CD4-positive, alpha-beta T cell (primary cell): Measurements from ENCODE around the gene IQSEC2. TPM values are rescaled to one million over a fixed set of nuclear protein-coding genes. Genes with fewer than 3 reads are reported as not detected.

Experiments used
- ATAC-seq: fragments of 200-7000 bp; cut with Tn5 transposase; one replicate; pipeline ENCODE4 v1.10.0; 2022; ENCODE audit warnings: mild to moderate bottlenecking; ENCODE audit not compliant: poor library complexity
- CTCF ChIA-PET: fragments of 350-600 bp; sonication (Branson Sonifier 250); formaldehyde crosslinking; loops from one replicate; lab custom pipeline; 2021; ENCODE audit warnings: antibody characterized with exemption, inconsistent platforms; lab: Charles Lee
- POLR2A ChIA-PET: fragments of 350-600 bp; sonication (Branson Sonifier 250); formaldehyde crosslinking; loops from one replicate; lab custom pipeline; 2021; ENCODE audit warnings: antibody characterized with exemption, inconsistent platforms; lab: Charles Lee
- DNase-seq, 14 experiments: peaks; one replicate each; pipeline ENCODE4 v3.0.0-alpha.2; 2013 to 2020; ENCODE audit warnings: mixed read lengths in 2 of 14
- H3K27ac ChIP-seq, 2 donors: one replicate each; pipeline versions ENCODE4 v1.5.1 to v1.7.0; 2013; ENCODE audit warnings: low read length in 2 of 2, low read depth in 1 of 2, mild to moderate bottlenecking in 1 of 2
- H3K27me3 ChIP-seq, 2 experiments: 1 replicate in 1 of 2; 2 replicates in 1 of 2; pipeline versions ENCODE4 v1.6.1 to v1.7.0; 2013; ENCODE audit warnings: low read length in 2 of 2, control low read depth in 1 of 2, mild to moderate bottlenecking in 1 of 2, moderate library complexity in 1 of 2; ENCODE audit not compliant: insufficient read depth in 2 of 2, control insufficient read depth in 1 of 2
- H3K36me3 ChIP-seq: one replicate; pipeline ENCODE4 v1.6.1; 2013; ENCODE audit warnings: low read length, control low read depth; ENCODE audit not compliant: insufficient read depth
- H3K4me1 ChIP-seq: one replicate; pipeline ENCODE4 v1.6.1; 2013; ENCODE audit warnings: low read length, control low read depth; ENCODE audit not compliant: insufficient read depth
- H3K4me3 ChIP-seq: one replicate; pipeline ENCODE4 v1.5.1; 2013; ENCODE audit warnings: mild to moderate bottlenecking, low read length, moderate library complexity
- H3K9me3 ChIP-seq, 2 experiments: 1 replicate in 1 of 2; 2 replicates in 1 of 2; pipeline versions ENCODE4 v1.6.1 to v1.7.0; 2013; ENCODE audit warnings: low read length in 2 of 2, mild to moderate bottlenecking in 2 of 2, control low read depth in 1 of 2, moderate library complexity in 1 of 2; ENCODE audit not compliant: control insufficient read depth in 1 of 2, insufficient read depth in 1 of 2
- H3K27ac Mint-ChIP-seq: one replicate; pipeline ENCODE4 v1.8.0; 2020; ENCODE audit warnings: mixed read lengths
- H3K27me3 Mint-ChIP-seq: one replicate; pipeline ENCODE4 v1.8.0; 2021; ENCODE audit warnings: mixed read lengths
- H3K36me3 Mint-ChIP-seq: one replicate; pipeline ENCODE4 v1.8.0; 2021; ENCODE audit warnings: low read depth, mixed read lengths
- H3K4me1 Mint-ChIP-seq: one replicate; pipeline ENCODE4 v1.8.0; 2021; ENCODE audit warnings: low read depth, mixed read lengths
- H3K4me3 Mint-ChIP-seq: one replicate; pipeline ENCODE4 v1.8.0; 2020; ENCODE audit warnings: mild to moderate bottlenecking, mixed read lengths
- H3K9me3 Mint-ChIP-seq: one replicate; pipeline ENCODE4 v1.8.0; 2020; ENCODE audit warnings: mixed read lengths
- CTCF ChIP-seq: fragments of 200-600 bp; IDR thresholded peaks from one replicate; pipeline ENCODE4 v1.8.0; 2022; ENCODE audit warnings: antibody characterized with exemption, mild to moderate bottlenecking
- intact Hi-C, 2 experiments: fragments of 100-400 bp; cut with DNase I in 1 of 2; cut with micrococcal nuclease in 1 of 2; formaldehyde crosslinking; loops; one replicate each; pipeline versions ENCODE4 v1.15.1 to v1.9.0; 2023 to 2025; cut with DNase I, micrococcal nuclease
- total RNA-seq, 174 experiments: library from RNA in 2 of 174; stranded (reverse) in 2 of 174; gene quantifications; one replicate each; pipeline ENCODE4 v1.2.3 and lab custom pipeline; 2021 to 2026

IQSEC2 gene
- total RNA-seq, 2 experiments from 2014 or later: 0.85 to 2.2 TPM

GRCh38 chrX:53309837-53310236 is 28.5 kb upstream of the IQSEC2 start:
- TF ChIP-seq CTCF: no peak
- Mint-ChIP-seq H3K36me3 (no peaks in the 10 kb centered on the region), H3K27ac (no peak overlapping the region), H3K9me3 (no peaks in the 10 kb centered on the region), H3K27me3 (peaks cover 5% of the 10 kb centered on the region), H3K4me1 (no peaks in the 10 kb centered on the region), H3K4me3 (no peak overlapping the region)
- no peak overlapping the region for H3K4me3 ChIP-seq
- H3K27ac ChIP-seq: no peak overlapping the region
- intact Hi-C loops: loop anchor here in 1 of 2 experiments (5.0 to 10.0 kb wide), 2 partner anchors 522 to 1745 kb away; no protein-coding TSS in a partner anchor
- ChIA-PET POLR2A (no interaction called here), CTCF (no interaction called here)
- no peak for DNase-seq
- no peaks in the 10 kb centered on the region for H3K9me3 ChIP-seq
- no peaks in the 10 kb centered on the region for H3K36me3 ChIP-seq
- ATAC-seq: no peak
- no peaks in the 10 kb centered on the region for H3K4me1 ChIP-seq
- H3K27me3 ChIP-seq: no peaks in the 10 kb centered on the region

- Mint-ChIP-seq H3K27me3 (peaks cover 5% of the 10 kb centered on the region), H3K4me3 (no peak overlapping the region), H3K4me1 (no peaks in the 10 kb centered on the region), H3K27ac (no peak overlapping the region), H3K36me3 (no peaks in the 10 kb centered on the region), H3K9me3 (no peaks in the 10 kb centered on the region)
- intact Hi-C loops: no loop called here
- DNase-seq: no peak
- ChIA-PET CTCF (no interaction called here), POLR2A (no interaction called here)
- no peak for TF ChIP-seq CTCF
- Histone ChIP-seq H3K27me3 (no peaks in the 10 kb centered on the region), H3K27ac (no peak overlapping the region), H3K36me3 (no peaks in the 10 kb centered on the region), H3K9me3 (no peaks in the 10 kb centered on the region), H3K4me1 (no peaks in the 10 kb centered on the region), H3K4me3 (no peak overlapping the region)
- ATAC-seq: no peak
Observed at GRCh38 chrX:53308836-53309235, 27.5 kb upstream of the IQSEC2 start.

GRCh38 chrX:53305996-53306937 is 24.9 kb upstream of the IQSEC2 start:
- DNase-seq (no peak), ATAC-seq (no peak)
- Mint-ChIP-seq H3K4me1 (no peaks in the 10 kb centered on the region), H3K27me3 (no peaks in the 10 kb centered on the region), H3K9me3 (no peaks in the 10 kb centered on the region), H3K27ac (no peak overlapping the region), H3K4me3 (no peak overlapping the region), H3K36me3 (no peaks in the 10 kb centered on the region)
- TF ChIP-seq CTCF: no peak
- H3K27me3 ChIP-seq: no peaks in the 10 kb centered on the region
- no peaks in the 10 kb centered on the region for H3K4me1 ChIP-seq
- ChIA-PET POLR2A (no interaction called here), CTCF (no interaction called here)
- H3K4me3 ChIP-seq: no peak overlapping the region
- no peak overlapping the region for H3K27ac ChIP-seq
- no peaks in the 10 kb centered on the region for H3K36me3 ChIP-seq
- intact Hi-C loops: no loop called here
- H3K9me3 ChIP-seq: no peaks in the 10 kb centered on the region
